Heart right ventricle (tissue), 16 donors: Measurements from ENCODE around the gene BCOR. TPM values are rescaled to one million over a fixed set of nuclear protein-coding genes. Genes with fewer than 3 reads are reported as not detected.

Experiments
- ATAC-seq, 8 donors: fragments of 200-7000 bp; cut with Tn5 transposase; one replicate each; pipeline ENCODE4 v1.9.1; 2020; ENCODE audit warnings: mild to moderate bottlenecking in 8 of 8, moderate library complexity in 8 of 8, moderate number of reproducible peaks in 1 of 8
- DNase-seq, 2 donors: peaks; one replicate each; pipeline ENCODE4 v3.0.0-alpha.2; 2020
- H3K27ac ChIP-seq, 10 donors: fragments of 200-600 bp; sonication (generic) in 2 of 10; one replicate each; pipeline versions ENCODE4 v1.5.0 to v1.8.0; 2020 to 2022; ENCODE audit warnings: mild to moderate bottlenecking in 3 of 10
- H3K27me3 ChIP-seq, 7 donors: fragments of 200-600 bp; one replicate each; pipeline ENCODE4 v1.8.0; 2021 to 2022; ENCODE audit warnings: mild to moderate bottlenecking in 2 of 7
- H3K36me3 ChIP-seq, 9 donors: fragments of 200-600 bp; sonication (generic) in 1 of 9; one replicate each; pipeline versions ENCODE4 v1.5.0 to v1.8.0; 2020 to 2022; ENCODE audit warnings: mild to moderate bottlenecking in 2 of 9
- H3K4me1 ChIP-seq, 9 donors: fragments of 200-600 bp; sonication (generic) in 1 of 9; one replicate each; pipeline versions ENCODE4 v1.5.0 to v1.8.0; 2020 to 2022; ENCODE audit warnings: mild to moderate bottlenecking in 4 of 9
- H3K4me3 ChIP-seq, 10 donors: fragments of 200-600 bp; sonication (generic) in 2 of 10; one replicate each; pipeline versions ENCODE4 v1.5.0 to v1.8.0; 2020 to 2022; ENCODE audit warnings: mild to moderate bottlenecking in 7 of 10, moderate library complexity in 2 of 10
- H3K9me3 ChIP-seq, 11 donors: fragments of 200-600 bp in 10 of 11; sonication (generic) in 2 of 11; one replicate each; pipeline versions ENCODE4 v1.5.0 to v1.8.0; 2013 to 2022; ENCODE audit warnings: mild to moderate bottlenecking in 2 of 11, control low read depth in 1 of 11, moderate library complexity in 1 of 11
- CTCF ChIP-seq, 9 donors: fragments of 200-600 bp; sonication (generic) in 2 of 9; IDR thresholded peaks; one replicate each; pipeline versions ENCODE4 v1.5.0 to v1.8.0; 2021 to 2022; ENCODE audit warnings: antibody characterized with exemption in 9 of 9, mild to moderate bottlenecking in 5 of 9, moderate library complexity in 1 of 9
- WGBS, 2 donors: extraction: QIAGEN DNeasy Blood & Tissue Kit; methylation state at CpG; one replicate each; pipeline ENCODE4 v1.1.7; 2013; ENCODE audit warnings: inconsistent platforms in 1 of 2; 5-methylcytosine and 5-hydroxymethylcytosine counted together
- intact Hi-C, 10 donors: fragments of 100-400 bp; cut with DNase I; formaldehyde crosslinking; loops; one replicate each; pipeline versions ENCODE4 v1.11.1 to v1.14.2; 2022
- polyA plus RNA-seq, 2 donors: library from polyadenylated mRNA; stranded (reverse); fragments of 200-250 nt; gene quantifications; one replicate each; pipeline ENCODE4 v1.2.3, GENCODE V29; 2013
- total RNA-seq, 10 donors: library from RNA; stranded (reverse); fragmentation: NEBNext Ultra II Directional in 3 of 10; extraction: Animal tissue kit (Norgen Biotek cat#: 25700) in 3 of 10; gene quantifications; one replicate each; pipeline versions ENCODE4 v1.2.1 to v1.2.4, GENCODE V29; 2021 to 2023
- donor health status: Arrhythmogenic right ventricular cardiomyopathy.
- donor health status: ischemic (EF 13 %, LVEDD 7.1; RV severe dilation, severe dysfunction).
- donor health status: healthy with polysubstance abuse.
- donor health status: DM: no; HTN: yes; CAD: no.
- donor health status: DM: no; HTN: no; CAD: no.
- donor health status: ischemic (EF 25% LVEDD 6.9; RV normal size, moderate dysfunction).
- donor health status: ischemic (EF 25% LVEDD 5.7; RV mildly dilated, moderate dysfunction).
- donor health status: healthy.
- donor health status: DM: yes; HTN: yes; CAD: no.
- donor health status: Ischemic cardiomyopathy.
- donor health status: ischemic (EF 35%, LVEDD 5.7; RV mildly dilated, moderate dysfunction).
- donor health status: nonischemic (EF 11% LVEDD 7.7; RV severe dilation, severe dysfunction).
- donor health status: DM: yes; HTN: yes; CAD: no.
- donor health status: PGD.
- donor health status: ischemic (EF 29% LVEDD 5.4; RV normal size, mild dysfunction).
- donor health status: nonischemic (EF 23%, LVEDD 6.1; RV moderate dilation, normal function).

Gene BCOR
- total and polyA plus RNA-seq, 12 donors: 9.1 to 27.2 (median 19.2) TPM

- peaks cover 0 to 38% (median 17%) of the 10 kb centered on the region in 9 donors for H3K4me1 ChIP-seq
- TF ChIP-seq CTCF (IDR thresholded peaks at IDR 0.05): no peak
- H3K4me3 ChIP-seq: peak overlapping the region; percentile 44 to 88 (median 82)
- H3K36me3 ChIP-seq: no peaks in the 10 kb centered on the region
- DNase-seq (peak in 1 of 2 donors; percentile 23), ATAC-seq (peak; percentile 9 to 47 (median 36))
- WGBS, 2 donors: 0% methylated on average over 48 to 72 of the region's 75 CpGs
- H3K27me3 ChIP-seq: peaks cover 0 to 99% (median 0%) of the 10 kb centered on the region in 7 donors
- peak overlapping the region; percentile 84 to 94 (median 92) for H3K27ac ChIP-seq
- intact Hi-C loops: loop anchor here in 6 of 10 donors (5.0 to 10.0 kb wide), 11 partner anchors 54 to 624 kb away; no protein-coding TSS in a partner anchor
- H3K9me3 ChIP-seq: no peaks in the 10 kb centered on the region
Observed at GRCh38 chrX:40098264-40099054, 701 bp upstream of the BCOR start.

GRCh38 chrX:40097141-40097503 is 636 bp downstream of the BCOR start:
- no peak for ATAC-seq
- intact Hi-C loops: loop anchor here in 6 of 10 donors (5.0 to 10.0 kb wide), 11 partner anchors 55 to 622 kb away; no protein-coding TSS in a partner anchor
- peaks cover 0 to 99% (median 0%) of the 10 kb centered on the region in 7 donors for H3K27me3 ChIP-seq

GRCh38 chrX:40096395-40097091 is 1.2 kb downstream of the BCOR start:
- no peak for TF ChIP-seq CTCF (IDR thresholded peaks at IDR 0.05)
- Histone ChIP-seq H3K27me3 (peaks cover 0 to 99% (median 0%) of the 10 kb centered on the region in 7 donors), H3K4me3 (peak overlapping the region; percentile 70 to 88 (median 82)), H3K4me1 (peaks cover 0 to 43% (median 17%) of the 10 kb centered on the region in 9 donors), H3K9me3 (no peaks in the 10 kb centered on the region), H3K36me3 (no peaks in the 10 kb centered on the region), H3K27ac (peak overlapping the region; percentile 84 to 94 (median 92))
- 0% methylated on average over 47 to 66 of the region's 66 CpGs for WGBS, 2 donors
- peak; percentile 52 to 60 for DNase-seq
- ATAC-seq: peak; percentile 11 to 46 (median 36)
- intact Hi-C loops: loop anchor here in 6 of 10 donors (5.0 to 10.0 kb wide), 11 partner anchors 56 to 622 kb away; no protein-coding TSS in a partner anchor

More at GRCh38 chrX:40097141-40097503, 636 bp downstream of the BCOR start:
- 0 to 1% methylated on average over 14 to 39 of the region's 42 CpGs for WGBS, 2 donors
- TF ChIP-seq CTCF (IDR thresholded peaks at IDR 0.05): no peak
- Histone ChIP-seq H3K9me3 (no peaks in the 10 kb centered on the region), H3K27ac (peak overlapping the region; percentile 84 to 94 (median 92)), H3K4me1 (peaks cover 0 to 41% (median 17%) of the 10 kb centered on the region in 9 donors), H3K36me3 (no peaks in the 10 kb centered on the region), H3K4me3 (peak overlapping the region; percentile 70 to 88 (median 82))
- DNase-seq: peak in 1 of 2 donors; percentile 20
